Brain microvascular endothelial cell (primary cell): ENCODE results near the gene SNRNP70.
"Not testable (repeated sequence)": the region's sequence is repeated elsewhere in the genome, so short reads cannot be mapped to it uniquely, and the experiment has no call there.

Source experiments
- DNase-seq: peaks from one replicate; pipeline ENCODE4 v3.0.0-alpha.2; 2020
- H3K27ac ChIP-seq: fragments of 250-450 bp; sonication (Bioruptor Pico); 2 replicates; pipeline ENCODE4 v1.5.1; 2020; ENCODE audit warnings: mild to moderate bottlenecking, moderate library complexity
- H3K27me3 ChIP-seq: fragments of 250-450 bp; sonication (Bioruptor Pico); replicated peaks from 2 replicates; pipeline ENCODE4 v1.5.1; 2020; ENCODE audit warnings: mild to moderate bottlenecking
- H3K36me3 ChIP-seq: fragments of 250-450 bp; sonication (Bioruptor Pico); replicated peaks from 2 replicates; pipeline ENCODE4 v1.5.1; 2020; ENCODE audit warnings: mild to moderate bottlenecking
- H3K4me3 ChIP-seq: 2 replicates; pipeline ENCODE4 v1.5.1; 2011; ENCODE audit warnings: low read depth, mild to moderate bottlenecking, control low read depth, low read length, moderate library complexity
- in situ Hi-C: cut with HindIII; loops from 2 replicates; pipeline ENCODE4 v1.10.0; 2017; ENCODE audit warnings: low sequenced_read_pairs, low pct_ligation_motif_present
- TF ChIP-seq, protein P1 (sequence below): IDR thresholded peaks from 2 replicates; pipeline ENCODE4 v1.5.1; 2011; ENCODE audit warnings: low read depth, mild to moderate bottlenecking, moderate library complexity, low read length, control low read depth, inconsistent platforms; ENCODE audit errors: missing control alignments

The SNRNP70 gene

DNA sequence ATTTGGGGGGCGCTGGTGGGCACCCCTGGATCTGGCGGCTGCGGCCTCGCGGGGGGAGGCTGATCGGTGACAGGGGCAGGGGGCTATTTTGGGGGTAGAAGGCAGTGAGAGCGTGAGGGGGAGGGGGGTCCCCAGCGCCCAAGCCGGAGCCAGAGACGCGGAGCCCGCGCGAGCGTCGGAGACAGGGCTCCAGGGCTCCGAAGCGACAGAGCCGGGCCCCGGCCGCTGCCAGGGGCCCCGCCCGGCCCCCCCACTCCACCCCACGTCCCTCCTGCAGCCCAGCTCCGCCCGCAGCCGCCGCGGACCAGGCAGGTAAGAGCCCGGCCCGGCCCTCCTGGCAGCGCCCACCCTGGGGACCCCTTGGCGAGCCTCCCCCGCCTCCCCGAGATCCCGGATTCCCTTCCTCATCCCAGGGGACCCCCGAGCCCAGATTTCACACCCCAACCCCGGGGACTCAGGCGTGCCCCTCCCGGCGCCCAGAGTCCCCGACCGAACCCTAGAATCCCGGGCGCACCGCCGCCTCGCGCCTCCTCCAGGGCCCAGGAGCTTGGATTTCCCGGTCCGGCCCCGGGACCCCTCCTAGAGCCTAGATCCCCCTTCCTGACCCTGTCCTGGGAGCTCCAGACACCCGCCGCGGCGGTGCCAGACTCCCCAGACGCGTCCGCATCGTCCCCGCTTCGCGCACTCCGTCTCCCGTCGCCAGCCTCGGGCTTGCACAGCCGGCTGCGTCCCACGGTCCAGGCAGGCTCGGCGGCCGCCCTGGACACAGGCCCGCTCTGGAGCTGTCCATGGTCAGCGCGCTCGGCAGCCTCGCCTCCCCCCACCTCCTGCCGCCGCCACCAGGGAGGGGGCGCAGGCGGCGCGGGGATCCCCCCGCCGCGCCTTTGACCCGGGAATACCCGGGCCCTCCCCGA lies 34.4 kb downstream of the SNRNP70 start, which contains the start of gene PPFIA3:
Gene PPFIA3 (plus strand): TSS at position 134 of the 914 bp plus-strand sequence. CDS start 8,330 bp downstream, outside the sequence.
- peak within 1 kb of the TSS; percentile 73 for H3K27ac ChIP-seq
- no peaks in the 10 kb centered on the region for H3K36me3 ChIP-seq
- in situ Hi-C loops: no loop called here
- peak; percentile 38 for DNase-seq
- H3K27me3 ChIP-seq: no peaks in the 10 kb centered on the region
- peak within 1 kb of the TSS; percentile 68 for H3K4me3 ChIP-seq
- TF ChIP-seq, protein P1, sequence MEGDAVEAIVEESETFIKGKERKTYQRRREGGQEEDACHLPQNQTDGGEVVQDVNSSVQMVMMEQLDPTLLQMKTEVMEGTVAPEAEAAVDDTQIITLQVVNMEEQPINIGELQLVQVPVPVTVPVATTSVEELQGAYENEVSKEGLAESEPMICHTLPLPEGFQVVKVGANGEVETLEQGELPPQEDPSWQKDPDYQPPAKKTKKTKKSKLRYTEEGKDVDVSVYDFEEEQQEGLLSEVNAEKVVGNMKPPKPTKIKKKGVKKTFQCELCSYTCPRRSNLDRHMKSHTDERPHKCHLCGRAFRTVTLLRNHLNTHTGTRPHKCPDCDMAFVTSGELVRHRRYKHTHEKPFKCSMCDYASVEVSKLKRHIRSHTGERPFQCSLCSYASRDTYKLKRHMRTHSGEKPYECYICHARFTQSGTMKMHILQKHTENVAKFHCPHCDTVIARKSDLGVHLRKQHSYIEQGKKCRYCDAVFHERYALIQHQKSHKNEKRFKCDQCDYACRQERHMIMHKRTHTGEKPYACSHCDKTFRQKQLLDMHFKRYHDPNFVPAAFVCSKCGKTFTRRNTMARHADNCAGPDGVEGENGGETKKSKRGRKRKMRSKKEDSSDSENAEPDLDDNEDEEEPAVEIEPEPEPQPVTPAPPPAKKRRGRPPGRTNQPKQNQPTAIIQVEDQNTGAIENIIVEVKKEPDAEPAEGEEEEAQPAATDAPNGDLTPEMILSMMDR: no peak

DNA sequence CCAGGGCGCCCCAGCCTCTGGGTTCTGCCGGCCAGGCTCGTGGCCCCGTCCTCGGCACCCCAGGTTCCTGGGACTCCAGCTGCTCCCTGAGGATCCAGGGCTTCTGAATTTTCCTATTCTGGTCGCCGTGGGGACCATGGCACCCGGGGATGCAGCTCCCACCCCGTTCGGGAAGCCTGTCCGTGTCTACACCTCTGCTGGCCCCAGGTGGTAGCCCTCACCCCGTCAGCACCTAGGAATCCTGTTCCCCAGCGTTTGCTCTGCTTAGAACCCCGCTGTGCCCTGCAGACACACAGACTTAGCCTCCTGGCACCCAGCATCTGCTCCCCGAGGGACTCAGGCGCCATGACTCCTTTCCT lies 35.1 kb downstream of the SNRNP70 start:
- Histone ChIP-seq H3K4me3 (no peak overlapping the region), H3K27me3 (no peaks in the 10 kb centered on the region), H3K36me3 (no peaks in the 10 kb centered on the region), H3K27ac (no peak overlapping the region)
- no peak for DNase-seq
- TF ChIP-seq, protein P1: no peak
- in situ Hi-C loops: no loop called here

DNA sequence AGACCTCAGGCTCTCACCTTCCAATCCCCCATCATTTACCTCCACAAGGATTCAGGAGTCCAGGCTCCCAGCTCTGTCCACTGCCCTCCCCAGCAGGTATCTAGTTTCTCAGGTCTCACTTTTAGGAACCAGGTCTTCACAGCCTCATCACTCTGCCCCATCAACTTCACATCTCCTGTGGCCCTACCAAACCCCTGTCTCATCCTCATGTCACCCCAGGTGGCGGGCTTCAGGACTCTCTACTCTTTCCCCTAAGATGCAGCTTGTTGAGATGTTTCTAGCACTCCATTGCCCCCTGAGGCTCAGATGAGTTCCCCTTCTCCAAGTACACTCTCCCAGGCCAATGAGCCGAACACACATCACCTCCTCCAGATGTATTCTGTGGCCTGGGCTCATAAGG lies 35.6 kb downstream of the SNRNP70 start:
- Histone ChIP-seq H3K4me3 (no peak overlapping the region), H3K27ac (no peak overlapping the region), H3K27me3 (no peaks in the 10 kb centered on the region), H3K36me3 (no peaks in the 10 kb centered on the region)
- no peak for DNase-seq
- TF ChIP-seq, protein P1: no peak
- in situ Hi-C loops: no loop called here

DNA sequence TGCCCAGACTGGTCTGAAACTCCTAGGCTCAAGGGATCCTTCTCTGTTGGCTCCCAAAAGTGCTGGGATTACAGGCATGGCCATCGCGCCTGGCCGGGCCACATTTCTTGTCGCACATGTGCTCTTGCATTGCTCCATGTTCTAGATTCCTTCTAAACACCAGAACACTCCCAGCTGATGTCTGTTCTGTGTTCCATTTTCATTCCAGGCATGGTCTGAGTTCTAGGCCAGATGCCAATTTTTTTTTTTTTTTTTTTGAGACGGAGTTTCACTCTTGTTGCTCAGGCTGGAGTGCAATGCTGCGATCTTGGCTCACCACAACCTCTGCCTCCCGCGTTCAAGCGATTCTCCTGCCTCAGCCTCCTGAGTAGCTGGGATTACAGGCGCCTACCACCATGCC lies 36.6 kb downstream of the SNRNP70 start:
- H3K4me3 ChIP-seq, H3K27me3 ChIP-seq, H3K36me3 ChIP-seq, in situ Hi-C loops, H3K27ac ChIP-seq, DNase-seq: not testable (repeated sequence)

DNA sequence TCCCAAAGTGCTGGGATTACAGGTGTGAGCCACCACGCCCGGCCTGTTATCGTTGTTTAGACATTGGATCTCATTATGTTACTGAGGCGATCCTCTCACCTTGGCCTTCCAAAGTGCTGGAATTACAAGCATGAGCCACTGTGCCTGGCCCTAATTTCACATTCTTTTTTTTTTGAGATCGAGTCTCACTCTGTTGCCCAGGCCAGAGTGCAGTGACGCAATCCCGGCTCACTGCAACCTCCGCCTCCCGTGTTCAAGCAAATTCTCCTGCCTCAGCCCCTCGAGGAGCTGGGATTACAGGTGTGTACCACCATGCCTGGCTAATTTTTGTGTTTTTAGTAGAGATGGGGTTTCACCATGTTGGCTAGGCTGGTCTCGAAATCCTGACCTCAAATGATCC lies 38.0 kb downstream of the SNRNP70 start:
- H3K36me3 ChIP-seq, H3K27me3 ChIP-seq, in situ Hi-C loops, DNase-seq, H3K27ac ChIP-seq, H3K4me3 ChIP-seq: not testable (repeated sequence)

DNA sequence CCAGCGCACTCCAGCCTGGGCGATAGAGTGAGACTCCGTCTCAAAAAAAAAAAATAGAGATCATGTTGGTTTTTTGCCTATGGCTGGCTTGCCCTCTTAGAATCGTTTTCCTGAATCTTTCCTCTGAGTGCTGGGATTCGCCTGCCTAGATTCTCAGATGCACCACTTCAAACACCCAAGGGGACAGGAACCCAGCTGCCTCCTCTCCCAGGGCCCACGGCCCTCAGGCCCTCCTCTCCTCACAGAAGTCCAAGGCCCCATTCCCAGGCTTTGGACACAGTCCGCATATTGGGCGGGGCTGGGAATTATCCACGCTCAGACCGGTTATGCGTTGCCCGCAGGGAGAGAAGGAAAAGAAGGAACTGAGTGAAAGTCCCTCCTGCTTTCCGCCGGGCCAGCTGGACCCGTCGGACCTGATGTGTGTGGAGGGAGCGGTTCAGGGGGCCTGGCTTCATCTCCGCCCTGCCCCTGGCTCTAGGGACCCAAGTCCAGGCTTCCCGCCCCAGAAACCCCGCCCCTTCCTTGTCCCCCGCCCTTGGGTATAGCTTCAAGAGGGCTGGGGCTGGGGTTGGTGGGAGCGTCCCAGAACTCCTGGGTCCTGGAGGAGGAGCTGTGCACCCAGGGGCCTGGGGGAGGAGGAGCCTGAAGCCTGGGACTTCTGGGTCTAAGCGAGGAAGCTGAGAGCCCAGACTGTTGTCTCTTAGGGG lies 39.9 kb downstream of the SNRNP70 start:
- in situ Hi-C loops: no loop called here
- H3K36me3 ChIP-seq: no peaks in the 10 kb centered on the region
- DNase-seq: no peak
- H3K27me3 ChIP-seq: no peaks in the 10 kb centered on the region
- no peak overlapping the region for H3K27ac ChIP-seq
- H3K4me3 ChIP-seq: no peak overlapping the region
- TF ChIP-seq, protein P1: no peak
